CD14-positive monocyte (primary cell): ENCODE measurements around the gene TNIK. TPM values are rescaled to one million over a fixed set of nuclear protein-coding genes. Genes with fewer than 3 reads are reported as not detected.

Source experiments
- DNase-seq, 3 donors: peaks; one replicate each; pipeline ENCODE4 v3.0.0-alpha.2; 2011 to 2022
- H2AFZ ChIP-seq: 2 replicates; pipeline ENCODE4 v1.6.0; 2012; ENCODE audit warnings: mild to moderate bottlenecking, low read depth, low read length, inconsistent platforms; ENCODE audit not compliant: insufficient read depth, poor library complexity, severe bottlenecking
- H3K27ac ChIP-seq, 2 donors: 1 replicate in 1 of 2; 2 replicates in 1 of 2; pipeline ENCODE4 v1.5.1; 2012 to 2013; ENCODE audit warnings: low read length in 2 of 2, control low read depth in 1 of 2, inconsistent platforms in 1 of 2, low read depth in 1 of 2, mild to moderate bottlenecking in 1 of 2
- H3K27me3 ChIP-seq, 2 donors: one replicate each; pipeline versions ENCODE4 v1.6.0 to v1.6.1; 2011 to 2013; ENCODE audit warnings: low read length in 2 of 2; ENCODE audit not compliant: control insufficient read depth in 2 of 2, insufficient read depth in 2 of 2
- H3K36me3 ChIP-seq, 2 donors: replicated peaks in 1 of 2; 1 replicate in 1 of 2; 2 replicates in 1 of 2; pipeline versions ENCODE4 v1.5.1 to v1.6.1; 2012 to 2013; ENCODE audit warnings: low read length in 2 of 2, control low read depth in 1 of 2, inconsistent platforms in 1 of 2, mild to moderate bottlenecking in 1 of 2; ENCODE audit not compliant: insufficient read depth in 2 of 2, control insufficient read depth in 1 of 2
- H3K4me1 ChIP-seq, 2 donors: 1 replicate in 1 of 2; 2 replicates in 1 of 2; pipeline versions ENCODE4 v1.5.1 to v1.6.1; 2012 to 2013; ENCODE audit warnings: low read length in 2 of 2, control low read depth in 1 of 2, inconsistent platforms in 1 of 2, mild to moderate bottlenecking in 1 of 2, moderate library complexity in 1 of 2; ENCODE audit not compliant: insufficient read depth in 2 of 2, control insufficient read depth in 1 of 2
- H3K4me2 ChIP-seq: replicated peaks from 2 replicates; pipeline ENCODE3; 2012; ENCODE audit warnings: low read length, moderate library complexity, mild to moderate bottlenecking; ENCODE audit not compliant: poor library complexity, severe bottlenecking; ENCODE audit errors: extremely low read depth
- H3K4me3 ChIP-seq, 3 experiments: fragments of 200-600 bp in 1 of 3; sonication (generic) in 1 of 3; replicated peaks in 1 of 3; 1 replicate in 2 of 3; 2 replicates in 1 of 3; pipeline ENCODE4 v1.5.1; 2011 to 2013; ENCODE audit warnings: low read length in 3 of 3, mild to moderate bottlenecking in 3 of 3, control low read depth in 2 of 3, low read depth in 2 of 3, inconsistent platforms in 1 of 3, moderate library complexity in 1 of 3
- H3K79me2 ChIP-seq: 2 replicates; pipeline ENCODE4 v1.6.0; 2012; ENCODE audit warnings: mild to moderate bottlenecking, control low read depth, inconsistent platforms, low read length, moderate library complexity; ENCODE audit not compliant: insufficient read depth
- H3K9ac ChIP-seq: 2 replicates; pipeline ENCODE4 v1.6.0; 2017; ENCODE audit warnings: low read length, mild to moderate bottlenecking; ENCODE audit not compliant: insufficient read depth, poor library complexity, severe bottlenecking
- H3K9me3 ChIP-seq, 2 donors: replicated peaks in 1 of 2; 1 replicate in 1 of 2; 2 replicates in 1 of 2; pipeline versions ENCODE4 v1.5.1 to v1.6.1; 2012 to 2013; ENCODE audit warnings: low read length in 2 of 2, control low read depth in 1 of 2; ENCODE audit not compliant: control insufficient read depth in 1 of 2, insufficient read depth in 1 of 2
- H4K20me1 ChIP-seq: 2 replicates; pipeline ENCODE4 v1.6.0; 2012; ENCODE audit warnings: mild to moderate bottlenecking, low read length, control low read depth, moderate library complexity; ENCODE audit not compliant: insufficient read depth
- H3K27ac Mint-ChIP-seq, 7 donors: one replicate each; pipeline ENCODE4 v1.8.0; 2020; ENCODE audit warnings: mild to moderate bottlenecking in 7 of 7, mixed read lengths in 7 of 7, moderate library complexity in 6 of 7, inconsistent platforms in 2 of 7
- H3K27me3 Mint-ChIP-seq, 3 donors: one replicate each; pipeline ENCODE4 v1.8.0; 2021 to 2022; ENCODE audit warnings: low read depth in 3 of 3, mild to moderate bottlenecking in 3 of 3, mixed read lengths in 3 of 3, moderate library complexity in 3 of 3, inconsistent platforms in 1 of 3
- H3K36me3 Mint-ChIP-seq, 2 donors: one replicate each; pipeline ENCODE4 v1.8.0; 2020; ENCODE audit warnings: mixed read lengths in 2 of 2, inconsistent platforms in 1 of 2, mild to moderate bottlenecking in 1 of 2
- H3K4me1 Mint-ChIP-seq: one replicate; pipeline ENCODE4 v1.8.0; 2020; ENCODE audit warnings: mild to moderate bottlenecking, mixed read lengths
- H3K4me3 Mint-ChIP-seq, 2 donors: one replicate each; pipeline ENCODE4 v1.8.0; 2020; ENCODE audit warnings: mild to moderate bottlenecking in 2 of 2, mixed read lengths in 2 of 2, moderate library complexity in 1 of 2
- H3K9me3 Mint-ChIP-seq, 7 donors: one replicate each; pipeline ENCODE4 v1.8.0; 2020 to 2022; ENCODE audit warnings: mixed read lengths in 7 of 7, mild to moderate bottlenecking in 6 of 7, moderate library complexity in 6 of 7, inconsistent platforms in 2 of 7
- WGBS: methylation state at CpG from one replicate; pipeline ENCODE4 v1.1.5; 2013; ENCODE audit warnings: missing lambda C conversion rate; ENCODE audit not compliant: insufficient coverage; 5-methylcytosine and 5-hydroxymethylcytosine counted together
- intact Hi-C, 2 donors: fragments of 100-400 bp; cut with micrococcal nuclease; formaldehyde crosslinking; loops; one replicate each; pipeline versions ENCODE4 v1.15.0 to v1.15.1; 2023
- polyA plus RNA-seq, 3 donors: library from polyadenylated mRNA; depleted of rRNA in 1 of 3; unstranded in 2 of 3; stranded (reverse) in 1 of 3; fragments of 300-500 nt in 2 of 3; fragments of >200 nt in 1 of 3; fragmentation: Illumina TruSeq in 2 of 3; gene quantifications; 1 replicate in 2 of 3; 2 replicates in 1 of 3; pipeline ENCODE4 v1.2.3, GENCODE V29; 2012 to 2021
- TF ChIP-seq, protein P1 (sequence below): fragments of 200-600 bp; IDR thresholded peaks from one replicate; pipeline ENCODE4 v1.8.0; 2022; ENCODE audit warnings: antibody characterized with exemption, mild to moderate bottlenecking

Gene TNIK
- polyA plus RNA-seq, 3 donors: 0.36 to 1.8 (median 0.75) TPM

- Histone ChIP-seq H3K27me3 (no peaks in the 10 kb centered on the region), H3K79me2 (no peaks in the 10 kb centered on the region), H3K4me2 (no peak overlapping the region), H3K4me1 (no peaks in the 10 kb centered on the region), H3K4me3 (no peak overlapping the region), H4K20me1 (no peaks in the 10 kb centered on the region), H3K9me3 (no peaks in the 10 kb centered on the region), H2AFZ (no peak overlapping the region), H3K9ac (no peak overlapping the region), H3K27ac (no peak overlapping the region), H3K36me3 (no peaks in the 10 kb centered on the region)
- Mint-ChIP-seq H3K4me3 (no peak overlapping the region), H3K36me3 (no peaks in the 10 kb centered on the region), H3K4me1 (no peaks in the 10 kb centered on the region), H3K27ac (no peak overlapping the region), H3K27me3 (peaks cover 1 to 4% (median 1%) of the 10 kb centered on the region in 3 donors), H3K9me3 (peaks cover 0 to 3% (median 0%) of the 10 kb centered on the region in 7 donors)
- DNase-seq: no peak
- intact Hi-C loops: no loop called here
- TF ChIP-seq, protein P1, sequence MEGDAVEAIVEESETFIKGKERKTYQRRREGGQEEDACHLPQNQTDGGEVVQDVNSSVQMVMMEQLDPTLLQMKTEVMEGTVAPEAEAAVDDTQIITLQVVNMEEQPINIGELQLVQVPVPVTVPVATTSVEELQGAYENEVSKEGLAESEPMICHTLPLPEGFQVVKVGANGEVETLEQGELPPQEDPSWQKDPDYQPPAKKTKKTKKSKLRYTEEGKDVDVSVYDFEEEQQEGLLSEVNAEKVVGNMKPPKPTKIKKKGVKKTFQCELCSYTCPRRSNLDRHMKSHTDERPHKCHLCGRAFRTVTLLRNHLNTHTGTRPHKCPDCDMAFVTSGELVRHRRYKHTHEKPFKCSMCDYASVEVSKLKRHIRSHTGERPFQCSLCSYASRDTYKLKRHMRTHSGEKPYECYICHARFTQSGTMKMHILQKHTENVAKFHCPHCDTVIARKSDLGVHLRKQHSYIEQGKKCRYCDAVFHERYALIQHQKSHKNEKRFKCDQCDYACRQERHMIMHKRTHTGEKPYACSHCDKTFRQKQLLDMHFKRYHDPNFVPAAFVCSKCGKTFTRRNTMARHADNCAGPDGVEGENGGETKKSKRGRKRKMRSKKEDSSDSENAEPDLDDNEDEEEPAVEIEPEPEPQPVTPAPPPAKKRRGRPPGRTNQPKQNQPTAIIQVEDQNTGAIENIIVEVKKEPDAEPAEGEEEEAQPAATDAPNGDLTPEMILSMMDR: no peak
Observed at GRCh38 chr3:171485338-171485737, 25.1 kb upstream of the TNIK start.

DNA sequence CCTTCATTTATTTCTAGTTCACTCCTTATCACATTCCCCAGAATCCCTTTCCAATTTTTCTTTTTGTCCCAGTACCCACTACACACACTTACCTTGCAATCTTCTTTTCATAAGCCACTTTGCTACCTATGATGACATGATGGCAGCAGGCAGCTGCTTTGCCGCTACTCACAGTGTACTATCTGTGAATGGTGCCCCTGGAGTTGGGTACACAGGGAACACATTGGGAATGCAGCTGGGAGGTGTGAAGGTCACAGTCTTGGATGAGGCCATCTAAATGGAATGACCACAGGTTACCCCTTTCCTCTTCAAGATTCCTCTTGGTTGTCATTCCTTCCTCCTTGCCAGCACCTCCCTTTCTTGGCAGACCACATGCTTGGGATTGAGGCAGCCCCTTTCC, 20.8 kb upstream of the TNIK start:
- intact Hi-C loops: no loop called here
- H3K4me1 ChIP-seq: no peaks in the 10 kb centered on the region
- Mint-ChIP-seq H3K9me3 (peaks cover 0 to 3% (median 3%) of the 10 kb centered on the region in 7 donors), H3K27ac (no peak overlapping the region), H3K36me3 (no peaks in the 10 kb centered on the region), H3K4me3 (no peak overlapping the region), H3K4me1 (no peaks in the 10 kb centered on the region), H3K27me3 (peaks cover 1 to 4% (median 1%) of the 10 kb centered on the region in 3 donors)
- no peak overlapping the region for H3K27ac ChIP-seq
- H3K4me3 ChIP-seq: no peak overlapping the region
- no peaks in the 10 kb centered on the region for H3K27me3 ChIP-seq
- H2AFZ ChIP-seq: no peak overlapping the region
- H3K9ac ChIP-seq: no peak overlapping the region
- WGBS: 100% methylated on average over 1 of the region's 1 CpG
- no peaks in the 10 kb centered on the region for H3K9me3 ChIP-seq
- no peaks in the 10 kb centered on the region for H3K36me3 ChIP-seq
- H3K79me2 ChIP-seq: no peaks in the 10 kb centered on the region
- DNase-seq: no peak
- no peaks in the 10 kb centered on the region for H4K20me1 ChIP-seq
- TF ChIP-seq, protein P1: no peak
- H3K4me2 ChIP-seq: no peak overlapping the region
